ENCODE results near the gene OTOP3. TPM values are rescaled to one million over a fixed set of nuclear protein-coding genes. Genes with fewer than 3 reads are reported as not detected.
A peak's percentile ranks its signal among the peaks of the same experiment; 100 is the strongest.

The OTOP3 gene
- total RNA-seq, 1 experiment from 2014 or later: not detected

GRCh38 chr17:74892974-74893911, 42.5 kb upstream of the OTOP3 start, which contains the start of gene FADS6 (continued):
- no peak for TF ChIP-seq CTCF (IDR thresholded peaks at IDR 0.05)
- TF ChIP-seq SMAD4 (CRISPR knock-in tag; IDR thresholded peaks at IDR 0.05): no peak
- TF ChIP-seq NR2C2 (CRISPR knock-in tag; IDR thresholded peaks at IDR 0.05): no peak
- no peak for TF ChIP-seq CREB1 (CRISPR knock-in tag; IDR thresholded peaks at IDR 0.05)
- no peak for TF ChIP-seq E2F4 (CRISPR knock-in tag; IDR thresholded peaks at IDR 0.05; ENCODE audit: borderline replicate concordance, low read depth)
- TF ChIP-seq PRDM15 (CRISPR knock-in tag; IDR thresholded peaks at IDR 0.05): no peak
- no peak; the same call in 1 of the 2 replicates for TF ChIP-seq ZBTB43 (CRISPR knock-in tag; IDR thresholded peaks at IDR 0.05)
- 0 out of 2 replicates have a peak, but pooled peaks have one; percentile 31 for TF ChIP-seq ETV6 (CRISPR knock-in tag; IDR thresholded peaks at IDR 0.05)
- no peak for TF ChIP-seq ZNF396 (CRISPR knock-in tag; IDR thresholded peaks at IDR 0.05; ENCODE audit: borderline replicate concordance)
- TF ChIP-seq ZNF512 (CRISPR knock-in tag; IDR thresholded peaks at IDR 0.05; ENCODE audit: borderline replicate concordance): no peak
- TF ChIP-seq PRRX2 (CRISPR knock-in tag; IDR thresholded peaks at IDR 0.05): no peak
- no peak for TF ChIP-seq MLX (CRISPR knock-in tag; IDR thresholded peaks at IDR 0.05)
- TF ChIP-seq NFATC4 (CRISPR knock-in tag; IDR thresholded peaks at IDR 0.05): no peak
- TF ChIP-seq RORB (CRISPR knock-in tag; IDR thresholded peaks at IDR 0.05): no peak
- peak; percentile 59; the same call in 1 of the 2 replicates for TF ChIP-seq MAX (CRISPR knock-in tag; IDR thresholded peaks at IDR 0.05)
- TF ChIP-seq ESRRA (CRISPR knock-in tag; IDR thresholded peaks at IDR 0.05; ENCODE audit: borderline replicate concordance): no peak
- no peak for TF ChIP-seq ZNF416 (CRISPR knock-in tag; IDR thresholded peaks at IDR 0.05)
- TF ChIP-seq IRF2 (CRISPR knock-in tag; IDR thresholded peaks at IDR 0.05; ENCODE audit: borderline replicate concordance, low read depth): no peak
- TF ChIP-seq JAZF1 (CRISPR knock-in tag; IDR thresholded peaks at IDR 0.05): no peak
- no peak for TF ChIP-seq E2F1 (CRISPR knock-in tag; IDR thresholded peaks at IDR 0.05)
- TF ChIP-seq GRHL2 (CRISPR knock-in tag; IDR thresholded peaks at IDR 0.05; ENCODE audit: insufficient replicate concordance, severe bottlenecking): no peak
- no peak for TF ChIP-seq GTF2I (CRISPR knock-in tag; conservative IDR thresholded peaks at IDR 0.05)
